HEK293 (cell line): Measurements from ENCODE around the gene EME2.

Source experiments
- CTCF ChIA-PET: fragments of 350-600 bp; formaldehyde crosslinking; extraction: SDS; loops from one replicate; lab custom pipeline; 2021; ENCODE audit warnings: antibody characterized with exemption; lab: Yijun Ruan, JAX
- POLR2A ChIA-PET: fragments of 300-600 bp; formaldehyde crosslinking; extraction: SDS; loops from one replicate; lab custom pipeline; 2020; ENCODE audit warnings: antibody characterized with exemption, inconsistent platforms; lab: Yijun Ruan, JAX
- H3K27ac ChIP-seq: fragments of 200-500 bp; sonication (Bioruptor generic); 2 replicates; pipeline ENCODE4 v1.5.1; 2014; ENCODE audit warnings: low read depth, low read length, control low read depth, inconsistent platforms; ENCODE audit errors: extremely low read depth
- H3K36me3 ChIP-seq, 2 experiments: fragments of 200-500 bp in 1 of 2; sonication (Bioruptor generic) in 1 of 2; 1 replicate in 1 of 2; 2 replicates in 1 of 2; pipeline ENCODE4 v1.5.1; 2014 to 2017; ENCODE audit warnings: inconsistent platforms in 2 of 2, low read length in 2 of 2; ENCODE audit not compliant: control insufficient read depth in 2 of 2, insufficient read depth in 1 of 2
- H3K4me1 ChIP-seq: fragments of 200-500 bp; sonication (Bioruptor generic); 2 replicates; pipeline ENCODE4 v1.5.1; 2014; ENCODE audit warnings: mild to moderate bottlenecking, low read length, inconsistent platforms; ENCODE audit not compliant: control insufficient read depth, insufficient read depth
- H3K4me3 ChIP-seq: 2 replicates; pipeline ENCODE4 v1.5.1; 2011; ENCODE audit warnings: low read depth, mild to moderate bottlenecking, control low read depth, low read length, moderate library complexity
- H3K9me3 ChIP-seq: fragments of 200-500 bp; sonication (Bioruptor generic); 2 replicates; pipeline ENCODE4 v1.5.1; 2014; ENCODE audit warnings: low read depth, low read length, inconsistent platforms; ENCODE audit not compliant: control insufficient read depth, insufficient read depth
- GLIS1 ChIP-seq: fragments of 450-650 bp; formaldehyde crosslinking; IDR thresholded peaks from 2 replicates; pipeline ENCODE4 v1.5.1; 2016; ENCODE audit warnings: missing biosample characterization, missing genetic modification characterization
- HOXC10 ChIP-seq: sonication (generic); formaldehyde crosslinking; IDR thresholded peaks from 2 replicates; pipeline ENCODE4 v1.8.1; 2023; ENCODE audit warnings: mild to moderate bottlenecking, missing genetic modification reagents
- KLF10 ChIP-seq: fragments of 450-650 bp; IDR thresholded peaks from 2 replicates; pipeline ENCODE4 v1.5.1; 2018; ENCODE audit warnings: missing biosample characterization, mild to moderate bottlenecking, missing genetic modification characterization
- YY2 ChIP-seq: fragments of 450-650 bp; formaldehyde crosslinking; IDR thresholded peaks from 2 replicates; pipeline ENCODE4 v1.5.1; 2016; ENCODE audit warnings: missing biosample characterization, missing genetic modification characterization
- ZNF121 ChIP-seq: fragments of 450-650 bp; formaldehyde crosslinking; IDR thresholded peaks from 2 replicates; pipeline ENCODE4 v1.5.1; 2016; ENCODE audit warnings: missing biosample characterization, missing genetic modification characterization
- ZNF133 ChIP-seq: fragments of 450-650 bp; formaldehyde crosslinking; IDR thresholded peaks from 2 replicates; pipeline ENCODE4 v1.5.1; 2016; ENCODE audit warnings: missing biosample characterization, missing genetic modification characterization
- ZNF175 ChIP-seq: fragments of 450-650 bp; formaldehyde crosslinking; IDR thresholded peaks from 2 replicates; pipeline ENCODE4 v1.5.1; 2016; ENCODE audit warnings: missing biosample characterization, missing genetic modification characterization
- ZNF2 ChIP-seq: fragments of 450-650 bp; formaldehyde crosslinking; IDR thresholded peaks from 2 replicates; pipeline ENCODE4 v1.5.1; 2016; ENCODE audit warnings: missing biosample characterization, missing genetic modification characterization
- ZNF24 ChIP-seq: fragments of 450-650 bp; formaldehyde crosslinking; IDR thresholded peaks from 2 replicates; pipeline ENCODE4 v1.5.1; 2016; ENCODE audit warnings: missing biosample characterization, missing genetic modification characterization
- ZNF391 ChIP-seq: fragments of 450-650 bp; formaldehyde crosslinking; IDR thresholded peaks from 2 replicates; pipeline ENCODE4 v1.5.1; 2016; ENCODE audit warnings: low read depth, missing biosample characterization, missing genetic modification characterization, borderline replicate concordance
- ZNF571 ChIP-seq: fragments of 450-650 bp; formaldehyde crosslinking; IDR thresholded peaks from 2 replicates; pipeline ENCODE4 v1.5.0; 2017; ENCODE audit warnings: missing biosample characterization, missing genetic modification characterization
- ZNF621 ChIP-seq: fragments of 450-650 bp; formaldehyde crosslinking; IDR thresholded peaks from 2 replicates; pipeline ENCODE4 v1.5.1; 2017; ENCODE audit warnings: missing biosample characterization, missing genetic modification characterization
- ZNF624 ChIP-seq: fragments of 450-650 bp; formaldehyde crosslinking; IDR thresholded peaks from 2 replicates; pipeline ENCODE4 v1.5.1; 2017; ENCODE audit warnings: missing biosample characterization, missing genetic modification characterization
- ZNF701 ChIP-seq: fragments of 450-650 bp; formaldehyde crosslinking; IDR thresholded peaks from 2 replicates; pipeline ENCODE4 v1.5.1; 2016; ENCODE audit warnings: missing biosample characterization, missing genetic modification characterization
- TF ChIP-seq, protein P1 (sequence below): fragments of 450-650 bp; formaldehyde crosslinking; IDR thresholded peaks from 2 replicates; pipeline ENCODE4 v1.5.1; 2016; ENCODE audit warnings: missing biosample characterization, missing genetic modification characterization
- TF ChIP-seq, protein P2 (sequence below): fragments of 450-650 bp; formaldehyde crosslinking; optimal IDR thresholded peaks from 2 replicates; pipeline ENCODE3; 2016; ENCODE audit warnings: missing biosample characterization, mild to moderate bottlenecking, missing genetic modification characterization
- TF ChIP-seq, protein P3 (sequence below): fragments of 450-650 bp; formaldehyde crosslinking; IDR thresholded peaks from 2 replicates; pipeline ENCODE4 v1.5.1; 2016; ENCODE audit warnings: missing biosample characterization, missing genetic modification characterization
- TF ChIP-seq, protein P4 (sequence below): fragments of 450-650 bp; IDR thresholded peaks from 2 replicates; pipeline ENCODE4 v1.5.1; 2018; ENCODE audit warnings: missing biosample characterization, missing genetic modification characterization

Gene EME2

DNA sequence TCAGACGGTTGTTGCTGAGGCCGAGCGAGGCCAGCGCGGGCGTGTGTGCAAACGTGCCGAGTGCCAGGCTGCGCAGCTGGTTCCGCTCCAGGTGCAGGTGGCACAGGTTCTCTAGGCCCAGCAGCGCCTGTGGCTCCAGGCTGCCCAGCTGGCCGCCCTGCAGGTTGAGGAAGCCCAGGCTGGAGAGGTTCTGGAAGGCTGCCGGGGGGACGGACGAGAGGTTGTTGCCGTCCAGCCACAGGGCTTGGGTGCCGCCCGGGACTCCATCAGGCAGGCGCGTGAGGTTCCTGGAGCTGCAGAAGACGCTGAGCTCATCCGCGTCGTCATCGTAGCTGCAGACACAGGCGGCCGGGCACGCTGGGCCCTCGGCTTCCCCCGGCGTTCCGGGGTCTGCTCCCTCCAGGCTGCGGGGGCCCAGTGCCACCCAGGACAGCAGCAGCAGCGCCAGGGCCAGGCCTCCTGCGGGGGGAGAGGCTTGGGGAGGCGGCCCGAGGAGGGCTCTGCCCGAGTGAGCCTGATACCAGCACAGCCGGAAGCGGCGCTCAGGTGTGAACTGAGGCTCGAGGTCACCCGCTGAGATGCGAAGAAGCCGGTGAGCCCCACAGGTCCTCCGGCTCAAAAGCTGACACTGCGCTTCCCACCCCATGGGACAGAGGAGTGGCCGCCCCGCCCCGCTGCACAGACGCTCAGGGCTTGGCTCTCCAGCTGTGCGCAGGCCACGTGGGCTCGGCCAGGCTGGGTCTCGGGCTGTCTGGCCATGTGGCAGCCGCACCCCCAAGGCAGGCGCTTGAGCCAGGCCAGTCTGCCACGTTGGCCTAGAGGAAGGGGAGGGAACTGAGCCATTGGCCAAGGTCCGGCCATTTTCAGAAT is 19.6 kb downstream of the EME2 start:
- H3K36me3 ChIP-seq = peaks cover 0 to 33% of the 10 kb centered on the region in 2 experiments; a peak in 2 of 3 replicates
- no peaks in the 10 kb centered on the region for H3K9me3 ChIP-seq
- ChIA-PET POLR2A (interaction anchor here (0.9 to 3.8 kb wide), 2 partner anchors 10 to 173 kb away, joined by 3 to 19 read pairs; partner anchors contain the start of genes NUBP2, RPS2 and SPSB3), CTCF (no interaction called here)
- TF ChIP-seq ZNF701 (no peak), ZNF121 (no peak), ZNF175 (no peak), ZNF133 (tag by site-specific recombination) (no peak), ZNF624 (no peak)
- TF ChIP-seq, protein P1, sequence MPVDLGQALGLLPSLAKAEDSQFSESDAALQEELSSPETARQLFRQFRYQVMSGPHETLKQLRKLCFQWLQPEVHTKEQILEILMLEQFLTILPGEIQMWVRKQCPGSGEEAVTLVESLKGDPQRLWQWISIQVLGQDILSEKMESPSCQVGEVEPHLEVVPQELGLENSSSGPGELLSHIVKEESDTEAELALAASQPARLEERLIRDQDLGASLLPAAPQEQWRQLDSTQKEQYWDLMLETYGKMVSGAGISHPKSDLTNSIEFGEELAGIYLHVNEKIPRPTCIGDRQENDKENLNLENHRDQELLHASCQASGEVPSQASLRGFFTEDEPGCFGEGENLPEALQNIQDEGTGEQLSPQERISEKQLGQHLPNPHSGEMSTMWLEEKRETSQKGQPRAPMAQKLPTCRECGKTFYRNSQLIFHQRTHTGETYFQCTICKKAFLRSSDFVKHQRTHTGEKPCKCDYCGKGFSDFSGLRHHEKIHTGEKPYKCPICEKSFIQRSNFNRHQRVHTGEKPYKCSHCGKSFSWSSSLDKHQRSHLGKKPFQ (tag by site-specific recombination) = 0 out of 2 replicates have a peak, but pooled peaks have one; percentile 21
- TF ChIP-seq, protein P2, sequence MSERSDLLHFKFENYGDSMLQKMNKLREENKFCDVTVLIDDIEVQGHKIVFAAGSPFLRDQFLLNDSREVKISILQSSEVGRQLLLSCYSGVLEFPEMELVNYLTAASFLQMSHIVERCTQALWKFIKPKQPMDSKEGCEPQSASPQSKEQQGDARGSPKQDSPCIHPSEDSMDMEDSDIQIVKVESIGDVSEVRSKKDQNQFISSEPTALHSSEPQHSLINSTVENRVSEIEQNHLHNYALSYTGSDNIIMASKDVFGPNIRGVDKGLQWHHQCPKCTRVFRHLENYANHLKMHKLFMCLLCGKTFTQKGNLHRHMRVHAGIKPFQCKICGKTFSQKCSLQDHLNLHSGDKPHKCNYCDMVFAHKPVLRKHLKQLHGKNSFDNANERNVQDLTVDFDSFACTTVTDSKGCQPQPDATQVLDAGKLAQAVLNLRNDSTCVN (tag by site-specific recombination) = no peak
- H3K4me1 ChIP-seq = no peaks in the 10 kb centered on the region
- no peak overlapping the region for H3K4me3 ChIP-seq
- H3K27ac ChIP-seq = no peak overlapping the region

DNA sequence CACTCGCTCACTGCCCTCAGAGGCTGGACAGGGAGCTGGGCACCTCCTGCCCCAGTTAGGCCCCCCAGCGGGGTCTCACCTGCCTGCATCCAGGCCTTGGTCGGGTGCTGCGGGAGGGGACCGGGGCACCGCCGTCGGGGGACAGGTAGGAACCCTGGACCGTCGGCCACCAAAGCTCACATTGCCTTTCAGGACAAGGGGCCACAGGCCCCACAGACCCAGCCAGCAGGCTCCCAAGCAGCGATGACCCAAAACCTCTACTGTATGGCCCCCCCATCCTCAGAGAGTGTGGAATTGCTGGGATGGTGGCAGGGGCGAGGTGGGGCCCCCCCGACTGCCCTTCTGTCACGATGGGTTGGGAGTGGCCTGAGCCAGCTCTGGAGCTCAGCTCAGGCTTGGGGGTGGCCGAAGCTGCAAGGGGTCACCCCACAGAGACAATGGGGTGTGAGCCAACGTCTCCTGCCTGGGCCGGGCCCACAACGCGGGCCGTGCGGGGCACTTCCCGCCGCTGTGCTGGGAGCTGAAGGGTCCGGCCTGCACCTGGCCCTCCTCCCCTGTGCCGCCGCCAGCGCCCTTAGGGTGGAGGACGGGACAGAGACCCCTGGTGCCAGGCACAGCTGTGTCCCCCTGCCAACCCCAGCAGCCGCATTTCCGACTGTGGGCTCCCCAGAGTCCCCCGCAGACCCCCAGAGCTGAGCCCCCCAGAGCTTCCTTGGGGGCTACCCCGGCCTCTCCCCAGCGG is 20.4 kb downstream of the EME2 start:
- CTCF ChIA-PET = interaction anchor here (0.6 kb wide), 1 partner anchor 158 kb away, joined by 3 read pairs; no protein-coding TSS in a partner anchor
- TF ChIP-seq, protein P3, sequence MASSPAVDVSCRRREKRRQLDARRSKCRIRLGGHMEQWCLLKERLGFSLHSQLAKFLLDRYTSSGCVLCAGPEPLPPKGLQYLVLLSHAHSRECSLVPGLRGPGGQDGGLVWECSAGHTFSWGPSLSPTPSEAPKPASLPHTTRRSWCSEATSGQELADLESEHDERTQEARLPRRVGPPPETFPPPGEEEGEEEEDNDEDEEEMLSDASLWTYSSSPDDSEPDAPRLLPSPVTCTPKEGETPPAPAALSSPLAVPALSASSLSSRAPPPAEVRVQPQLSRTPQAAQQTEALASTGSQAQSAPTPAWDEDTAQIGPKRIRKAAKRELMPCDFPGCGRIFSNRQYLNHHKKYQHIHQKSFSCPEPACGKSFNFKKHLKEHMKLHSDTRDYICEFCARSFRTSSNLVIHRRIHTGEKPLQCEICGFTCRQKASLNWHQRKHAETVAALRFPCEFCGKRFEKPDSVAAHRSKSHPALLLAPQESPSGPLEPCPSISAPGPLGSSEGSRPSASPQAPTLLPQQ = 0 out of 2 replicates have a peak, but pooled peaks have one; percentile 21
- no peak for TF ChIP-seq ZNF621 (tag by site-specific recombination)
- TF ChIP-seq GLIS1 (tag by site-specific recombination) = peak; percentile 75
- no peak for TF ChIP-seq YY2 (tag by site-specific recombination)
- TF ChIP-seq ZNF24 (tag by site-specific recombination) = no peak
- no peak for TF ChIP-seq KLF10 (tag by site-specific recombination)
- TF ChIP-seq ZNF2 (tag by site-specific recombination) = no peak

DNA sequence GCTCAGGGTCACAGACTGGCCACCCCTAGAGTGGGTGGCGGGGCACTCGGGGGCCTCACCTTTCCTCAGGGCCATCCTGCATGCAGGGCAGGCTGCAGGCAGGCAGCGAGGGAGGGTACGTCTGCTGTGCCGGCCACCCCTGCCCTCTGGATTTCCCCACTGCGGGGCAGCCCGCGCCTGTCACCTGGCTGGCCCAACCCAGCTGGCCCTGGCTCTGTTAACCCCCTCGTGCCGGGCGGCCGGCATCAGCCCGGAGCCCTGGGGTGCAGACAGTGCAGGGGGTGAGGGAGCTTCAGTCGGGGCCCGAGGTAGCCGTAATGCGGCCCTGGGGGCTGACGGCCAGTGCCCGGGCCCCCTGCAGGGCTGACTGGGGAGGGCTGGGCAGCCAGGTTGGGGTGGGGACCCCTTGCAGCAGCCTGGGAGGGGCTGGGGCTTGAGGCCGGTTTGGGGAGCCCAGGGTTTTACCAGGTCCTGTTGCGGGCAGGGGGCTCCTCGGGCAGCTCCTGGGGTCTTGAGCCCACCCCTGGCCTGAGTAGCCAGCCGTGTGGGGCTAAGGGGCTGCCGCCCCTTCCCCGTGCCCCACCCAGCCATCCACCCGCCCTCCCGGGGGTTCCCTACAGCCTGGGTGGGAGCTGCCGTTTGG is 21.1 kb downstream of the EME2 start, which contains the start of gene IGFALS:
Gene IGFALS (minus strand): TSS at position 128 of the 643 bp plus-strand sequence. CDS start 53 bp downstream, at position 75.
- POLR2A ChIA-PET = interaction anchor here (0.5 to 3.8 kb wide), 3 partner anchors 10 to 27 kb away, joined by 4 to 19 read pairs (median 5); partner anchors contain the start of genes NUBP2 and SPSB3
- H3K27ac ChIP-seq = no peak within 1 kb of the TSS
- TF ChIP-seq, protein P4, sequence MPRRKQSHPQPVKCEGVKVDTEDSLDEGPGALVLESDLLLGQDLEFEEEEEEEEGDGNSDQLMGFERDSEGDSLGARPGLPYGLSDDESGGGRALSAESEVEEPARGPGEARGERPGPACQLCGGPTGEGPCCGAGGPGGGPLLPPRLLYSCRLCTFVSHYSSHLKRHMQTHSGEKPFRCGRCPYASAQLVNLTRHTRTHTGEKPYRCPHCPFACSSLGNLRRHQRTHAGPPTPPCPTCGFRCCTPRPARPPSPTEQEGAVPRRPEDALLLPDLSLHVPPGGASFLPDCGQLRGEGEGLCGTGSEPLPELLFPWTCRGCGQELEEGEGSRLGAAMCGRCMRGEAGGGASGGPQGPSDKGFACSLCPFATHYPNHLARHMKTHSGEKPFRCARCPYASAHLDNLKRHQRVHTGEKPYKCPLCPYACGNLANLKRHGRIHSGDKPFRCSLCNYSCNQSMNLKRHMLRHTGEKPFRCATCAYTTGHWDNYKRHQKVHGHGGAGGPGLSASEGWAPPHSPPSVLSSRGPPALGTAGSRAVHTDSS (tag by site-specific recombination) = no peak
- TF ChIP-seq ZNF133 (tag by site-specific recombination) = no peak
- TF ChIP-seq ZNF571 (tag by site-specific recombination) = no peak
- TF ChIP-seq ZNF391 = no peak
- TF ChIP-seq HOXC10 (CRISPR knock-in tag) = no peak
- H3K9me3 ChIP-seq = no peaks in the 10 kb centered on the region
- CTCF ChIA-PET = interaction anchor here (0.6 kb wide), 1 partner anchor 158 kb away, joined by 3 read pairs; no protein-coding TSS in a partner anchor
- no peaks in the 10 kb centered on the region for H3K4me1 ChIP-seq
- peaks cover 0 to 18% of the 10 kb centered on the region in 2 experiments; a peak in 2 of 3 replicates for H3K36me3 ChIP-seq
- no peak within 1 kb of the TSS for H3K4me3 ChIP-seq

More for the DNA sequence above, 20.4 kb downstream of the EME2 start:
- no peak overlapping the region for H3K4me3 ChIP-seq
- H3K36me3 ChIP-seq = peaks cover 0 to 25% of the 10 kb centered on the region in 2 experiments; a peak in 2 of 3 replicates
- no peak overlapping the region for H3K27ac ChIP-seq
- no peaks in the 10 kb centered on the region for H3K4me1 ChIP-seq
- H3K9me3 ChIP-seq = no peaks in the 10 kb centered on the region
- POLR2A ChIA-PET = interaction anchor here (0.5 to 3.8 kb wide), 4 partner anchors 10 to 27 kb away, joined by 4 to 19 read pairs (median 4); partner anchors contain the start of genes NUBP2 and SPSB3
